ENCODE data around the gene C3orf22. TPM values are rescaled to one million over a fixed set of nuclear protein-coding genes. Genes with fewer than 3 reads are reported as not detected.

The C3orf22 gene
- polyA plus RNA-seq, 1 donor (not counting 4 experiments of a cell fraction or from before 2014, with no cell fraction given): not detected

DNA sequence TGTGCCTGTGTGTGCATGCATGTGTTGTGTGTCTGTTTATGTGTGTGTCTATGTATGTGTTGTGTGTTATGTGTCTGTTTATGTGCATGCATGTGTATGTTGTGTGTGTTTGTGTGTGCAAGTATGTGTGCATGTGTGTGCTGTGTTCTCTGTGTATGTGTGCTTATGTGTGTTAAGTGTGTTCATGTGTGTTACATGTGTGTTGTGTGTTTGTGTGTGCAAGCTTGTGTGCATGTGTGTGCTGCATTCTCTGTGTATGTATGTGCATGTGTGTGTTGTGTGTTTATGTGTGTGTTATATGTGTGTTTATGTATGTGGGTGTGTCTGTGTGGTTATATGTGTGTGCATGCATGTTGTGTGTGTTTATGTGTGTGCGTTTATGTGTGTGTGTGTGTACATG lies 56.1 kb downstream of the C3orf22 start:
- H3K36me3 ChIP-seq (ENCODE audit: control insufficient read depth in 2 of 2, extremely low read depth in 1 of 2, insufficient read depth in 2 of 2, low read length in 2 of 2): no peaks in the 10 kb centered on the region
- FAIRE-seq: peak; percentile 68

DNA sequence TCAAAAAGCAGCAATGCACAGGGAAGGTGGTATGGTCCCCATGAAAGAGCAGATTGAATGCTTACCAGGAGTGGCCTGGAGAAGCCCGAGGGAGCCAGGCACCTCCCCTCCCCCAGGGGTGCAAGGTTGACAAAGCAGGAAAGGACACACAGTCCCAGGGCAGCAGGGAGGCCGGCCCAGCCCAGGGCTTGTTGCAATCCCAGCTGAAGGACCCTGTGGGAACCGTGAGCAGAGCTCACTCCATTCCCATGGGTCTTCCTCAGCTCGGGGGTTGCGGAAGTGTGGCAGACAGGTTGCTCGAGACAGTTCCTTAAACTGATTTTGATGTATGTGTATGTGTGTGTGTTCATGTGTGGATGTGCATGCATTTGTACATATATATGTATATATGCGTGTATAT lies 57.0 kb downstream of the C3orf22 start:
- H3K27me3 ChIP-seq (ENCODE audit: control insufficient read depth, extremely low read depth, insufficient read depth, low read length): peaks cover 17% of the 10 kb centered on the region
- TF ChIP-seq, protein P1, sequence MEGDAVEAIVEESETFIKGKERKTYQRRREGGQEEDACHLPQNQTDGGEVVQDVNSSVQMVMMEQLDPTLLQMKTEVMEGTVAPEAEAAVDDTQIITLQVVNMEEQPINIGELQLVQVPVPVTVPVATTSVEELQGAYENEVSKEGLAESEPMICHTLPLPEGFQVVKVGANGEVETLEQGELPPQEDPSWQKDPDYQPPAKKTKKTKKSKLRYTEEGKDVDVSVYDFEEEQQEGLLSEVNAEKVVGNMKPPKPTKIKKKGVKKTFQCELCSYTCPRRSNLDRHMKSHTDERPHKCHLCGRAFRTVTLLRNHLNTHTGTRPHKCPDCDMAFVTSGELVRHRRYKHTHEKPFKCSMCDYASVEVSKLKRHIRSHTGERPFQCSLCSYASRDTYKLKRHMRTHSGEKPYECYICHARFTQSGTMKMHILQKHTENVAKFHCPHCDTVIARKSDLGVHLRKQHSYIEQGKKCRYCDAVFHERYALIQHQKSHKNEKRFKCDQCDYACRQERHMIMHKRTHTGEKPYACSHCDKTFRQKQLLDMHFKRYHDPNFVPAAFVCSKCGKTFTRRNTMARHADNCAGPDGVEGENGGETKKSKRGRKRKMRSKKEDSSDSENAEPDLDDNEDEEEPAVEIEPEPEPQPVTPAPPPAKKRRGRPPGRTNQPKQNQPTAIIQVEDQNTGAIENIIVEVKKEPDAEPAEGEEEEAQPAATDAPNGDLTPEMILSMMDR (optimal IDR thresholded peaks at IDR 0.05 in 1 of 3, IDR thresholded peaks at IDR 0.05 in 1 of 3, conservative IDR thresholded peaks at IDR 0.05 in 1 of 3; ENCODE audit: extremely low read depth in 1 of 3, insufficient read depth in 2 of 3, low read length in 3 of 3): no peak
- no peak for TF ChIP-seq EZH2 (IDR thresholded peaks at IDR 0.05; ENCODE audit: low read length)
- no peaks in the 10 kb centered on the region for H4K20me1 ChIP-seq (ENCODE audit: control insufficient read depth, extremely low read depth, insufficient read depth, low read length)
- no peaks in the 10 kb centered on the region for H3K9me1 ChIP-seq (ENCODE audit: control insufficient read depth, extremely low read depth, insufficient read depth, low read length)
- H3K4me1 ChIP-seq (ENCODE audit: control insufficient read depth, extremely low read depth, insufficient read depth, low read length): no peaks in the 10 kb centered on the region
- no peak for DNase-seq (ENCODE audit: low read depth, low spot score)
- H3K79me2 ChIP-seq (ENCODE audit: control insufficient read depth, insufficient read depth, low read length): no peaks in the 10 kb centered on the region
- dilution Hi-C loops (cut with MboI; ENCODE audit: extremely low pct_ligation_motif_present, low sequenced_read_pairs): no loop called here
- no peak overlapping the region for H2AFZ ChIP-seq (ENCODE audit: control insufficient read depth, low read length)
- H3K9me3 ChIP-seq (ENCODE audit: control insufficient read depth, low read depth, low read length): no peaks in the 10 kb centered on the region
- H3K4me2 ChIP-seq (ENCODE audit: control insufficient read depth, extremely low read depth, insufficient read depth, low read depth, low read length): no peak overlapping the region
- H3K4me3 ChIP-seq (ENCODE audit: control insufficient read depth in 2 of 3, extremely low read depth in 1 of 3, insufficient read depth in 2 of 3, low read depth in 1 of 3, low read length in 3 of 3): no peak overlapping the region
- H3K36me3 ChIP-seq (ENCODE audit: control insufficient read depth in 2 of 2, extremely low read depth in 1 of 2, insufficient read depth in 2 of 2, low read length in 2 of 2): no peaks in the 10 kb centered on the region
- FAIRE-seq: no peak
- H3K27ac ChIP-seq (ENCODE audit: control insufficient read depth, insufficient read depth, low read length): no peak overlapping the region
- H3K9ac ChIP-seq (ENCODE audit: control insufficient read depth, extremely low read depth, insufficient read depth, low read length): no peak overlapping the region

More for the DNA sequence above, 56.1 kb downstream of the C3orf22 start:
- H2AFZ ChIP-seq (ENCODE audit: control insufficient read depth, low read length): no peak overlapping the region
- dilution Hi-C loops (cut with MboI; ENCODE audit: extremely low pct_ligation_motif_present, low sequenced_read_pairs): no loop called here
- H3K79me2 ChIP-seq (ENCODE audit: control insufficient read depth, insufficient read depth, low read length): no peaks in the 10 kb centered on the region
- TF ChIP-seq EZH2 (IDR thresholded peaks at IDR 0.05; ENCODE audit: low read length): no peak
- TF ChIP-seq, protein P1 (optimal IDR thresholded peaks at IDR 0.05 in 1 of 3, IDR thresholded peaks at IDR 0.05 in 1 of 3, conservative IDR thresholded peaks at IDR 0.05 in 1 of 3; ENCODE audit: extremely low read depth in 1 of 3, insufficient read depth in 2 of 3, low read length in 3 of 3): no peak
- peaks cover 17% of the 10 kb centered on the region for H3K27me3 ChIP-seq (ENCODE audit: control insufficient read depth, extremely low read depth, insufficient read depth, low read length)
- no peaks in the 10 kb centered on the region for H3K9me1 ChIP-seq (ENCODE audit: control insufficient read depth, extremely low read depth, insufficient read depth, low read length)
- no peak for DNase-seq (ENCODE audit: low read depth, low spot score)
- no peaks in the 10 kb centered on the region for H4K20me1 ChIP-seq (ENCODE audit: control insufficient read depth, extremely low read depth, insufficient read depth, low read length)
- H3K27ac ChIP-seq (ENCODE audit: control insufficient read depth, insufficient read depth, low read length): no peak overlapping the region
- no peak overlapping the region for H3K4me3 ChIP-seq (ENCODE audit: control insufficient read depth in 2 of 3, extremely low read depth in 1 of 3, insufficient read depth in 2 of 3, low read depth in 1 of 3, low read length in 3 of 3)
- H3K4me2 ChIP-seq (ENCODE audit: control insufficient read depth, extremely low read depth, insufficient read depth, low read depth, low read length): no peak overlapping the region
- H3K9ac ChIP-seq (ENCODE audit: control insufficient read depth, extremely low read depth, insufficient read depth, low read length): no peak overlapping the region
- no peaks in the 10 kb centered on the region for H3K4me1 ChIP-seq (ENCODE audit: control insufficient read depth, extremely low read depth, insufficient read depth, low read length)
- H3K9me3 ChIP-seq (ENCODE audit: control insufficient read depth, low read depth, low read length): no peaks in the 10 kb centered on the region
